Transverse colon (tissue), 4 donors: ENCODE results near the gene PNLIP. TPM values are rescaled to one million over a fixed set of nuclear protein-coding genes. Genes with fewer than 3 reads are reported as not detected.

ENCODE experiments used
- DNase-seq: peaks from one replicate; pipeline ENCODE4 v3.0.0-alpha.2; 2019
- H3K27ac ChIP-seq, 4 donors: fragments of 200-600 bp; sonication (generic); 2 replicates each; pipeline ENCODE4 v1.5.1; 2016 to 2018; ENCODE audit warnings: inconsistent platforms in 4 of 4
- H3K27me3 ChIP-seq: fragments of 200-600 bp; sonication (generic); 2 replicates; pipeline ENCODE4 v1.5.1; 2017; ENCODE audit warnings: inconsistent platforms
- H3K36me3 ChIP-seq, 4 donors: fragments of 200-600 bp; sonication (generic); 2 replicates each; pipeline ENCODE4 v1.5.1; 2017 to 2019; ENCODE audit warnings: inconsistent platforms in 4 of 4
- H3K4me1 ChIP-seq, 4 donors: fragments of 200-600 bp; sonication (generic); 2 replicates each; pipeline ENCODE4 v1.5.1; 2017 to 2020; ENCODE audit warnings: inconsistent platforms in 4 of 4
- H3K4me3 ChIP-seq, 4 donors: fragments of 200-600 bp; sonication (generic); 1 replicate in 1 of 4; 2 replicates in 3 of 4; pipeline versions ENCODE4 v1.5.1 to v1.6.1; 2017 to 2019; ENCODE audit warnings: inconsistent platforms in 4 of 4
- H3K9me3 ChIP-seq, 2 donors: fragments of 200-600 bp; sonication (generic); 2 replicates each; pipeline ENCODE4 v1.5.1; 2017 to 2019; ENCODE audit warnings: inconsistent platforms in 2 of 2
- CTCF ChIP-seq, 5 experiments: fragments of 200-600 bp in 3 of 5; fragments of 450-650 bp in 2 of 5; sonication (generic) in 3 of 5; IDR thresholded peaks; 1 replicate in 2 of 5; 2 replicates in 3 of 5; pipeline ENCODE4 v1.5.1; 2016 to 2017; ENCODE audit warnings: antibody characterized with exemption in 5 of 5, inconsistent platforms in 3 of 5, mild to moderate bottlenecking in 2 of 5, moderate library complexity in 1 of 5
- EP300 ChIP-seq: sonication (generic); formaldehyde crosslinking; IDR thresholded peaks from one replicate; pipeline ENCODE4 v1.6.1; 2017; ENCODE audit warnings: antibody characterized with exemption, low read depth
- POLR2A ChIP-seq: fragments of 450-650 bp; IDR thresholded peaks from one replicate; pipeline ENCODE4 v1.6.1; 2016; ENCODE audit warnings: antibody characterized with exemption, mild to moderate bottlenecking, moderate library complexity
- POLR2AphosphoS5 ChIP-seq, 3 donors: sonication (generic); formaldehyde crosslinking; IDR thresholded peaks; one replicate each; pipeline ENCODE4 v1.6.1; 2016; ENCODE audit warnings: antibody characterized with exemption in 3 of 3
- WGBS, 2 donors: methylation state at CpG; one replicate each; pipeline ENCODE4 v1.1.5; 2018; ENCODE audit warnings: low coverage in 1 of 2; 5-methylcytosine and 5-hydroxymethylcytosine counted together
- in situ Hi-C, 4 donors: fragments of 200-750 bp; cut with MboI; loops; one replicate each; pipeline versions ENCODE4 v1.15.0 to v1.15.1; 2017; ENCODE audit warnings: low sequenced_read_pairs in 3 of 4, low pct_ligation_motif_present in 1 of 4, low pct_unique_long_range_greater_than_20kb in 1 of 4
- intact Hi-C: fragments of 100-400 bp; cut with DNase I; formaldehyde crosslinking; loops from one replicate; pipeline ENCODE4 v1.15.1; 2023; ENCODE audit warnings: low total_unique reads
- total RNA-seq, 4 donors: library from RNA; depleted of rRNA; stranded (reverse); fragments of >200 nt; gene quantifications; one replicate each; pipeline ENCODE4 v1.1.0, GENCODE V29; 2016

Gene PNLIP
- total RNA-seq, 4 donors from 2014 or later, result not detected

GRCh38 chr10:116521424-116522290, 24.1 kb upstream of the PNLIP start:
- no peak for TF ChIP-seq POLR2A
- no peak for TF ChIP-seq EP300
- TF ChIP-seq CTCF (IDR thresholded peaks at IDR 0.05), result peak; percentile 50 to 84 (median 80)
- no peak for TF ChIP-seq POLR2AphosphoS5 (IDR thresholded peaks at IDR 0.05)
- Histone ChIP-seq H3K4me3 (no peak overlapping the region), H3K9me3 (no peaks in the 10 kb centered on the region), H3K27ac (no peak overlapping the region), H3K4me1 (no peaks in the 10 kb centered on the region), H3K36me3 (no peaks in the 10 kb centered on the region), H3K27me3 (no peaks in the 10 kb centered on the region)
- intact Hi-C loops, result no loop called here
- DNase-seq, result peak; percentile 17
- in situ Hi-C loops, result no loop called here
- WGBS, 2 donors, result 36% methylated on average over 10 of the region's 10 CpGs

- H3K4me1 ChIP-seq, result no peaks in the 10 kb centered on the region
- no peaks in the 10 kb centered on the region for H3K9me3 ChIP-seq
- WGBS, 2 donors, result 71 to 74% methylated on average over 5 to 8 of the region's 8 CpGs
- H3K27ac ChIP-seq, result no peak overlapping the region
- TF ChIP-seq POLR2A, result no peak
- no peak for TF ChIP-seq EP300
- no peak for TF ChIP-seq POLR2AphosphoS5 (IDR thresholded peaks at IDR 0.05)
- TF ChIP-seq CTCF (IDR thresholded peaks at IDR 0.05), result no peak
- intact Hi-C loops (no loop called here), in situ Hi-C loops (no loop called here)
- H3K27me3 ChIP-seq, result no peaks in the 10 kb centered on the region
- no peak for DNase-seq
- no peaks in the 10 kb centered on the region for H3K36me3 ChIP-seq
- H3K4me3 ChIP-seq, result no peak overlapping the region
Observed at GRCh38 chr10:116522803-116523381, 22.8 kb upstream of the PNLIP start.

- WGBS, 2 donors, result 73% methylated on average over 3 of the region's 3 CpGs; no CpG with 5 or more reads in 1 of the 2 donors
- Histone ChIP-seq H3K9me3 (no peaks in the 10 kb centered on the region), H3K4me1 (no peaks in the 10 kb centered on the region), H3K36me3 (no peaks in the 10 kb centered on the region), H3K4me3 (no peak overlapping the region), H3K27me3 (no peaks in the 10 kb centered on the region), H3K27ac (no peak overlapping the region)
- TF ChIP-seq POLR2AphosphoS5 (IDR thresholded peaks at IDR 0.05) (no peak), EP300 (no peak), CTCF (IDR thresholded peaks at IDR 0.05) (no peak), POLR2A (no peak)
- no peak for DNase-seq
- in situ Hi-C loops (no loop called here), intact Hi-C loops (no loop called here)
Observed at GRCh38 chr10:116524736-116525135, 21.0 kb upstream of the PNLIP start.

- Histone ChIP-seq H3K4me3 (no peak overlapping the region), H3K27me3 (no peaks in the 10 kb centered on the region), H3K4me1 (no peaks in the 10 kb centered on the region), H3K27ac (no peak overlapping the region), H3K9me3 (no peaks in the 10 kb centered on the region), H3K36me3 (no peaks in the 10 kb centered on the region)
- no peak for DNase-seq
- in situ Hi-C loops, result no loop called here
- TF ChIP-seq EP300 (no peak), POLR2AphosphoS5 (IDR thresholded peaks at IDR 0.05) (no peak), POLR2A (no peak), CTCF (IDR thresholded peaks at IDR 0.05) (no peak)
- 45 to 48% methylated on average over 3 of the region's 3 CpGs for WGBS, 2 donors
- intact Hi-C loops, result no loop called here
Observed at GRCh38 chr10:116526219-116526618, 19.5 kb upstream of the PNLIP start.
